NCI-H128 (cell line): ENCODE data around the gene TSPAN12.

Experiments
- DNase-seq: peaks from one replicate; lab custom pipeline; 2025; ENCODE audit not compliant: unreplicated experiment; lab: John Stamatoyannopoulos, UW

TSPAN12 gene

DNA sequence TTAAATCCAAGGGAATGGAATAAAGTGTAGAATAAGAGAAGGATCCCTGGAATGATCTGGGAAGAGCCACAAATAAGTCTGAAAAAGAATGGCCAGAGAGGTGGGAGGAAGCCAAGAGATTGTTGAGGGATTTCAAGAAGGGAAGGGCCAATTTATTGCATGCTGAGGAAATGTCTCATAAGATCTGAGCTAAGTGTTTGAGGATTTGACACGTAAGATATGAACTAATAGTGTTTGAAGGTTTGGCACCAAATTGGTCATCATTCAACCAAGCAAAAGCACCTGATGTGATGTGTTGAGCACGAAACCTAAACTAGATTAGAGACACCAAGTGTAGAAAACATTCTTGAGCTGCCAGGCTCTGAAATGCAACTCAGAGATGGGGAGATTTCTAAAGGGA is 97.9 kb downstream of the TSPAN12 start:
- DNase-seq, result no peak

DNA sequence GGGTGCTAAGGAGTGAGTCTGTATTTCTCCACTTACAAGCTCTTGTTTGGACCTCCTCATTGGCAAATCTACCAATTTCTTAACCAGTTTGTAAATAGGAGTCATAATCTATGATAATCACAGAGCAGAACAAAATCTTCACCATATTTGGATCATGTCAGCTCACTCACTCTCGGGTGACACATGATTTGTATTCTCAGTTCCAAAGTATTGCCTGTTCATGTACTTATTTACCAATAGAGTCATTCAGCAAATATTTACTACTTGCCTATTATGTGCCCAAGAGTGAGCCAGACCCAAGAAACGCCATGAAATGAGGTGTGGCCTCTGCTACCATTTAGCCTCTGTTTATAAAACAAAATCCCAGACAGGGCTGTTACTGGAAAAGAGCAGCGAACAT is 114.8 kb downstream of the TSPAN12 start:
- no peak for DNase-seq

DNA sequence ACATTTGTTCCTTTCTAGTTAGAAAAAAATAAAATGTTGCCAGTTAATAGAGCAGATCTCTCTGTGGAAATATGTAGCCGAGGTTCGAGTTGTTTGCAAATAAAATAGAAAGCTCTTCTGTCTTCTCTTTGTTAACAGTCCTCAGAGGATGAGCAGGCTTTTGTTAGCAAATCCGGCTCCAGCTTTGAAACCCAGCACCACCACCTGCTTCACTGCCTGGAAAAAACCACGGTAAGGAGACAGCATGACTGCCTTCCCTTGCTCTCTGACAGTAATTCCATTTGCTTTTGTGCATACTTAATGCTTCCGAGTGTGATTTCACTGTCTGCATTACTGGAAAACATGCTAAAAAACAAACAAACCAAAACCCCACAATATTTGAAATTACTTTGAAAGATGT is 115.6 kb downstream of the TSPAN12 start:
- no peak for DNase-seq

DNA sequence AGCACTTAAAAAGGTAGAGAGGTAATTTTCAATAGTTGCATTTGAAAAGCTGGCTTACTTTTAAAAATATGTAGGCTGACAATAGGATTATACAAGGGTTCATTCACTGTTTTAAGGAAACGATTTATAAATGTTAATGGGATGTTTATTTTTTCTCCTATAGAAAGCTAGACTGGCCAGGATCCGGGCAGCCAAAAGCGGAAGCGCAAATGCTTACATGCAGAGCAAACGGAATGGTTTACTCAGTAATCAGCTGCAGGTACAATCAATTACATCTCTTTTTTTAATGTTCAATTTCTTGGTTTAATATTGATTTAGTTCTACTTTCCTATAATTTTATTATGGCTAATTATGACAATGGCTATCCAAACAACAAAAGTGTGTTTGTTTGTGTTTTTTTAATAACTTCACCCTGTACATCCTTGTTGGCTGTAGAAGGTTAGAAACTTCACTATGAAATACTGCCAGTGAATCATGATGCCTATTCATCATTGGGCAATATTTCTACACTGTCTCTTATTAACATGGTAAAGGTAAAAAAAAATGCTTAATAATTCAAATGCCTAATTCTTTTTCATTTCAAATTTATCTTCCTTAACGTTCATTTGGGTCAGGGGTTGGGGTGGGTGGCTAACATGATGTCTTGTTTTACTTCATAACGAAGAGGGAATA is 116.4 kb downstream of the TSPAN12 start:
- no peak for DNase-seq

DNA sequence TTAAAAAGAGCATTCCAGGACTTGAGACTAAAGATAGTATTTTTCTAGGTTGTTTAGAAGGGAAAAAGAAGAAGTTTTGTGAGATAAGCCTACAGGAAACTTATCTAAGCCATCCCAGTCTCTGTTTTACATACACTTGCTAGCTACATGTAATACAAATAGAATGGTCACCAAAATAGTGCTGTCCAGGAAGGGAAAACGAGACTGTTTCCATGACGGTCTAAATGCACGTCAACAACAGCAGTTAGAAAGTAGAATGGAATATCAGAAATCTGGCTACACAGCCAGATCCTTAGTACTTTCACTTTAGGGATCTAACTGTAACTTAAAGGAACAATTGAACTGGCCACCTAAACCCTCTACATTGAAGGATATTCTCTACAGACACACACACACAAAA is 117.6 kb downstream of the TSPAN12 start:
- DNase-seq, result no peak

DNA sequence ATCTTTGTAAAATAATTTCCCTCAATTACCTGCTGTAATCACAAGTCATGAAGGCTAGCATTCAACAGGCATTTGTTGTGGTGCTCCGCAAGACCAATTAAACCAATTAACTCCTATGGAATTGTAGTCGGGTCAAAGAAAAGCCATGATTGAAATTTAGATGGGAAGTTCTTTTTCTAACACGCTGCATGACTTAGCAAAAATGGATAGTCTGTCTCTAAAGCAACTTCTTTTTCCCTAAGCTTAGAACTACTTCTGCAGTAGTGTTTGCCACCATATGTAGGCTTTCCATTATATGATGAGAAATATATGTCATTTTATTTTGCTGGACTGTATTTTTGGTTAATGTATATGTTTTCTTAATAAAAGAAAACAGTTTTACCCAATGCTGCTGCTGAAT is 119.1 kb downstream of the TSPAN12 start:
- no peak for DNase-seq
